HepG2 (cell line): Measurements from ENCODE around the gene PLEKHB1. TPM values are rescaled to one million over a fixed set of nuclear protein-coding genes. Genes with fewer than 3 reads are reported as not detected.

ENCODE experiments used
- ATF5 ChIP-seq: sonication (generic); formaldehyde crosslinking; IDR thresholded peaks from 2 replicates; pipeline ENCODE4 v1.4.0; 2020; ENCODE audit warnings: mild to moderate bottlenecking, low read depth, missing genetic modification reagents
- ETV5 ChIP-seq: IDR thresholded peaks from 2 replicates; pipeline ENCODE4 v1.6.1; 2018; ENCODE audit warnings: missing biosample characterization, missing genetic modification reagents, inconsistent platforms, borderline replicate concordance
- HMGXB4 ChIP-seq, 2 experiments: sonication (generic) in 1 of 2; formaldehyde crosslinking in 1 of 2; IDR thresholded peaks; 2 replicates each; pipeline versions ENCODE4 v1.4.0 to v1.6.1; 2018 to 2020; ENCODE audit warnings: missing genetic modification reagents in 2 of 2, borderline replicate concordance in 1 of 2, low read depth in 1 of 2, mild to moderate bottlenecking in 1 of 2, missing biosample characterization in 1 of 2
- MLXIP ChIP-seq: sonication (generic); formaldehyde crosslinking; IDR thresholded peaks from 2 replicates; pipeline ENCODE4 v1.9.0; 2021; ENCODE audit warnings: missing genetic modification reagents, borderline replicate concordance
- POGZ ChIP-seq: sonication (generic); formaldehyde crosslinking; IDR thresholded peaks from 2 replicates; pipeline ENCODE4 v1.4.0; 2020; ENCODE audit warnings: mild to moderate bottlenecking, missing genetic modification reagents
- PPARG ChIP-seq: conservative IDR thresholded peaks from 2 replicates; pipeline ENCODE4 v1.6.1; 2016; ENCODE audit warnings: missing biosample characterization, missing genetic modification reagents
- ZBTB37 ChIP-seq: sonication (generic); formaldehyde crosslinking; IDR thresholded peaks from 2 replicates; pipeline ENCODE4 v1.4.0; 2020; ENCODE audit warnings: mild to moderate bottlenecking, missing genetic modification reagents
- ZKSCAN1 ChIP-seq: fragments of 150-350 bp; IDR thresholded peaks from 2 replicates; pipeline ENCODE4 v1.6.1; 2014; ENCODE audit warnings: low read length
- ZNF331 ChIP-seq: sonication (generic); formaldehyde crosslinking; IDR thresholded peaks from 2 replicates; pipeline ENCODE4 v1.4.0; 2020; ENCODE audit warnings: missing genetic modification reagents
- ZNF468 ChIP-seq: sonication (generic); formaldehyde crosslinking; IDR thresholded peaks from 2 replicates; pipeline ENCODE4 v1.8.0; 2022; ENCODE audit warnings: mild to moderate bottlenecking, moderate library complexity, missing genetic modification reagents
- ZNF501 ChIP-seq: sonication (generic); formaldehyde crosslinking; IDR thresholded peaks from 2 replicates; pipeline ENCODE4 v1.5.1; 2020; ENCODE audit warnings: mild to moderate bottlenecking, moderate library complexity, missing genetic modification reagents
- ZNF646 ChIP-seq: sonication (generic); formaldehyde crosslinking; IDR thresholded peaks from 2 replicates; pipeline ENCODE4 v1.9.0; 2021; ENCODE audit warnings: mild to moderate bottlenecking, missing genetic modification reagents
- polyA plus RNA-seq, 8 experiments: library from polyadenylated mRNA; depleted of rRNA in 3 of 8; stranded (reverse) in 7 of 8; unstranded in 1 of 8; fragments of >200 nt; fragmentation: Illumina TruSeq in 4 of 8; extraction: Trizol in 4 of 8; gene quantifications; 2 replicates each; pipeline versions ENCODE4 v1.2.1 to v1.2.3, GENCODE V29; 2011 to 2016; ENCODE audit warnings: low read depth in 4 of 8, missing spikeins in 1 of 8, mixed read lengths in 1 of 8; ENCODE audit not compliant: insufficient read depth in 1 of 8
- total RNA-seq, 5 experiments: library from RNA; depleted of rRNA; stranded (reverse); fragments of >200 nt; fragmentation: Illumina TruSeq; extraction: Trizol; gene quantifications; 2 replicates each; pipeline ENCODE4 v1.2.3, GENCODE V29; 2016; ENCODE audit warnings: low read depth in 1 of 5

The PLEKHB1 gene
- total and polyA plus RNA-seq, 2 of the 13 experiments (the other 11 are each of a cell fraction or from before 2014, with no cell fraction given) = 68.0 to 99.3 TPM

GRCh38 chr11:73661035-73661628 is 14.8 kb downstream of the PLEKHB1 start (continued):
- TF ChIP-seq ETV5 (CRISPR knock-in tag) (no peak), PPARG (CRISPR knock-in tag) (0 out of 2 replicates have a peak, but pooled peaks have one; percentile 20), ZKSCAN1 (no peak), ZNF331 (CRISPR knock-in tag) (peak; percentile 32; the same call in 1 of the 2 replicates), ATF5 (CRISPR knock-in tag) (no peak), HMGXB4 (CRISPR knock-in tag; IDR thresholded peaks at IDR 0.05; ENCODE audit: borderline replicate concordance in 1 of 2, low read depth in 1 of 2) (no peak), POGZ (CRISPR knock-in tag) (peak; percentile 86), MLXIP (CRISPR knock-in tag) (no peak), ZNF501 (peak; percentile 26; the same call in 1 of the 2 replicates), ZNF468 (CRISPR knock-in tag) (no peak), ZNF646 (CRISPR knock-in tag) (0 out of 2 replicates have a peak, but pooled peaks have one; percentile 27), ZBTB37 (CRISPR knock-in tag) (no peak)
